Activated CD8-positive, alpha-beta memory T cell treated with anti-CD3 and anti-CD28 coated beads for 48 hours (primary cell): ENCODE measurements around the gene SLC26A5.
"Not testable (repeated sequence)": the region's sequence is repeated elsewhere in the genome, so short reads cannot be mapped to it uniquely, and the experiment has no call there.

Experiments used
- DNase-seq, 3 experiments: peaks; one replicate each; pipeline ENCODE4 v3.0.0-alpha.2; 2020; ENCODE audit warnings: low read depth in 2 of 3, low spot score in 2 of 3

SLC26A5 gene

DNA sequence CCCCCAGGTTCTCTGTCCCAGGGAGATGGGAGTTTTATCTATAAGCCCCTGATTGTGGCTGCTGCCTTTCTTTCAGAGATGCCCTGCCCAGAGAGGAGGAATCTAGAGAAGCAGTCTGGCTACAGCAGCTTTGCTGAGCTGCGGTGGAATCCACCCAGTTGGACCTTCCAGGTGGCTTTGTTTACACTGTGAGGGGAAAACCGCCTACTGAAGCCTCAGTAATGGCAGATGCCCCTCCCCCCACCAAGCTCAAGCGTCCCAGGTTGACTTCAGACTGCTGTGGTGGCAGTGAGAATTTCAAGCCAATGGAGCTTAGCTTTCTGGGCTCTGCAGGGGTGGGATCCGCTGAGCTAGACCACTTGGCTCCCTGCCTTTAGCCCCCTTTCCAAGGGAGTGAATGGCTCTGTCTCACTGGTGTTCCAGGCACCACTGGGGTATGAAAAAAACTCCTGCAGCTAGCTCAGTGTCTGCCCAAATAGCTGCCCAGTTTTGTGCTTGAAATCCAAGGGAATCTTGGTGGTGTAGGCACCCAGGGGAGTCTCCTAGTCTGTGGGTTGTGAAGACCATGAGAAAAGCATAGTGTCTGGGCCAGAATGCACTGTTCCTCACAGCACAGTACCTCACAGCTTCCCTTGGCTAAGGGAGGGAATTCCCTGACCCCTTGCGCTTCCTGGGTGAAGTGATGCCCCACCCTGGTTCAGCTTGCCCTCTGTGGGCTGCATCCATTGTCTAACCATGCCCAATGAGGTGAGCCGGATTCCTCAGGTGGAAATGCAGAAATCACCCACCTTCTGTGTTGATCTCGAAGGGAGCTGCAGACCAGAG lies 40.0 kb downstream of the SLC26A5 start:
- not testable (repeated sequence) for DNase-seq

DNA sequence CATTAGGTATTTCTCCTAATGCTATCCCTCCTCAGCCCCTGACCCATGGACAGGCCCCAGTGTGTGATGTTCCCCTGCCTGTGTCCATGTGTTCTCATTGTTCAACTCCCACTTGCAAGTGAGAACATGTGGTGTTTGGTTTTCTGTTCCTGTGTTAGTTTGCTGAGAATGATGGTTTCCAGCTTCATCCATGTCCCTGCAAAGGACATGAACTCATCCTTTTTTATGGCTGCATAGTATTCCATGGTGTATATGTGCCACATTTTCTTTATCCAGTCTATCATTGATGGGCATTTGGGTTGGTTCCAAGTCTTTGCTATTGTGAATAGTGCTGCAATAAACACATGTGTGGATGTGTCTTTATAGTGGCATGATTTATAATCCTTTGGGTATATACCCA lies 46.3 kb downstream of the SLC26A5 start:
- DNase-seq: not testable (repeated sequence)

DNA sequence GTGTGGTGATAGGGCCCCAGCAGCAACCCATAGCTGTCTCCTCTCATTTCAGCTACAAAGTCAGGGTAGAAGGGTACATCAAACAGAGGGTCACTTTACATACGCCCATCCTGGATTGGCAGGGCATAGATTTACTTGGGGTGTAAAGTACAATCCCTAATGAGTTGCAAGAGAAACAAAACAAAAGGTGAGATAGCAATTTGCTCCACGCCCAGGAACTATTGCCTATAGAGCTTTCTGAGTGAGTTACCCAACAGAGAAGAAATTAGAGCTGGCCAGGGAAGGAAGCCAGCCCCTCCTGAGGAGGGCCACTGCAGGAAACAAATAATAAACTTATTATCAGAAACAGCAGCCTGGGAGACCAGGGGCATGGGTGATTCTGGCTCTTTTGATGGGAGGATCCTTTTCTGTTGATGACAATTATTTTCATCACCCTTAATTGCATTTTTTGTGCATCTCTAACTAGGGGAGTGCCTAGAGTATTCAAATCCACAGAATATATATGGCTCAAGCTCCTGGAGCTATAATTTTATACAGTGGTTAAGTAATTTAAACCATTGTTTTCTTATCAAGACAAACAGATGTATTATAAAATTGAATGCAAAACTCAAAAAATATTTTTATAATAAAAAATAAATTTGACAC lies 47.4 kb downstream of the SLC26A5 start:
- no peak for DNase-seq

DNA sequence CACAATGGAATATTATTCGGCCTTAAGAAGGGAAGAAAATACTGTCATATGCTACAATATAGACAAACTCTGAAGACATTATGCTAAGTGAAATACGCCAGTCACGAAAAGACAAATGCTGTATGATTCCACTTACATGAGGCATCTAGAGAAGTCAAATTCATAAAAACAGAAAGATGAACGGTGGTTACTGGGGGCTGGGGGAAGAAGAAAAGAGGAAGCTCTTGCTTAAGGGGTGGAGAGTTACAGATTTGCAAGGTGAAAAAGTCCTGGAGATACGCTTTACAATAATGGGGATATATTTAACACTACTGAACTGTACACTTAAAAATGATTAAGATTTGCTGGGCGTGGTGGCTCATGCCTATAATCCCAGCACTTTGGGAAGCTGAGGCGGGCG lies 49.5 kb downstream of the SLC26A5 start:
- no peak for DNase-seq

DNA sequence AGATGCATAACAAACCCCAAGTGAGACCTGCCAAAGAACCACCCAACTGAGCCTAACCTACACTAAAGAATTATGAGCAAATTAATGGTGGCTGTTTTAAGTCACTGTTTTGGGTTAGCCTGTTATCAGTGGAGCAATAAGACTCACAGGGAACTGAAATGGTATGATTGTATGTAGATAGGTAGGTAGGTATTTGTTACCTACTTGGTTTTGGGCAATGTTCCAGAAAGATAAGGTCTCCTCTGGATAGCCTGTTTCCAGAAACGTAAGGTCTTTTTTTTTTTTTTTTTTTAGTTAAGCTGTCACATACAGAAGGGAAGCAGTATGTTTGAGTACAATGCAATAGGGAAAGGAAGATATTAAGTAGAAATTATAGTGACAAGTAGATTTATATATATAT lies 50.9 kb downstream of the SLC26A5 start:
- DNase-seq: no peak

DNA sequence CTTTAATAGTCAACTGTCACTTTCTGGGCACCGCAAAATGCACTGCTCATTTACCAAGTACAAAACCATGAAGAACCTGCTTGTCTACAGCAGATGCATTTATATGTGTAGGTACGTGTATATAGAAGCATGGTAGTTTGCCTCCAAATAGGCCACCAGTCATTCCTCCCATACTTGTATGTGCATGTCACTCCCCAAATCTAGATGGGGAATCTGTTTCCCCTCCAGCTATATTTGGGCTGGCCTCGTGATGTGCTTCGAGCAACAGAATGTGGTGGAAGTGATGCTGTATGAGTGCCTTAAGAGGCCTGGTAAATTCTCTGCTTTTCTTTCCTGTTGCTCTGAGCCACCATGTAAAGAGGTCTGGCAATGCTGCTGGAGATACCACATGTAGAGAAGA lies 51.4 kb downstream of the SLC26A5 start:
- DNase-seq: no peak

DNA sequence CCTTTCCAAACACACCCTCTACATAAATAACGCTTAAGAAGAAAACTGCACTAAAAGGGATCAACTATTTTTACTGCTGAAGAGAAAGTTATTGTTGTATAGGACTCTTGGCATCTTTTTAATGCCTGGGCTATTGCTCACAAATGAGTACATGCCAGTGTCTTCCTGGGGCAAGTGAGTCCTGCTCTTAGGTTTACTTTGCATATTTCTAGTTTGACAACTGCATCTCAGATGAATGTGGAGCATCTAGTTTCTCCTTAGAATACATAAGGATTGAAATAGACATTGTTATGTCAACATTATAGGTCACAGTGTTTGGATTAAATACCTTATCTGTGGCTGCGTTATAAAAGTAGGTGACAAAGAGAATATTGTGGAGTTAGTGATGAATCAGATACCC lies 54.0 kb downstream of the SLC26A5 start:
- DNase-seq: no peak

DNA sequence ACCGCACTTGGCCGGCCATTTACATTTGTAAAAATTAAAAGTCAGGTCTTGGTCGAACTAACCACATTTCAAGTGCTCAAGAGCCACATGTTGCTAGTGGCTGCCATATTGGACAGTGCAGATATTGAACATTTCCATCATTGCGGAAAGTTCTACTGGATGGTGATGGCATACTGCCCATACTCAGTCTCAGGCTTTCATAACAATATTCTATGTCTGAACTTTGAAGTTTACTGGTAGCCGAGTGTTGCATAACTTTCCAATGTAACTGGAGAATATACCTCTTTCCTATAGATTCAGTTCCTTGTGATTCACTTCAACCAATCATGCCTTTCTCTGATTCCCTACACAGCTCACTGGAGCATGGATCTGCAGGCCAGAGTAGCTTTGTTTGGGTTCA lies 54.9 kb downstream of the SLC26A5 start:
- DNase-seq: no peak

DNA sequence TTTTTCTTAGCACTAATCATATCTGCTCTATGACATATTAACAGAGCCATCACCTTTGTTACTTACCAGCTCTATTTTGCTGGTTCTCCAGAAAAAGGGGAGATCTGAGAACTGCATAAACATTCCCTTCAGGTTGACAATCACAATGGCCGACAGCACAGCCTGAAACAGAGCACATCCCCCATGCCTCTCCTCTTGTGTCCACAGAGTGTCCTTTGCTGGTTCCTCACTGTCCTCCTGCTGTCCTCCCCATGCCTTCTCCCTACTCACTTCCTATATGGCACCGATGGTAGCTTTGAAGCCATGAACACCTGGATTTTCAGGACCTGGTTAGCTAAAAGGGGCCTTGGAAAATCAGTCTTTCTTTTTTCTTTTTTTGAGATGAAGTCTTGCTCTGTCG lies 56.7 kb downstream of the SLC26A5 start:
- no peak for DNase-seq

DNA sequence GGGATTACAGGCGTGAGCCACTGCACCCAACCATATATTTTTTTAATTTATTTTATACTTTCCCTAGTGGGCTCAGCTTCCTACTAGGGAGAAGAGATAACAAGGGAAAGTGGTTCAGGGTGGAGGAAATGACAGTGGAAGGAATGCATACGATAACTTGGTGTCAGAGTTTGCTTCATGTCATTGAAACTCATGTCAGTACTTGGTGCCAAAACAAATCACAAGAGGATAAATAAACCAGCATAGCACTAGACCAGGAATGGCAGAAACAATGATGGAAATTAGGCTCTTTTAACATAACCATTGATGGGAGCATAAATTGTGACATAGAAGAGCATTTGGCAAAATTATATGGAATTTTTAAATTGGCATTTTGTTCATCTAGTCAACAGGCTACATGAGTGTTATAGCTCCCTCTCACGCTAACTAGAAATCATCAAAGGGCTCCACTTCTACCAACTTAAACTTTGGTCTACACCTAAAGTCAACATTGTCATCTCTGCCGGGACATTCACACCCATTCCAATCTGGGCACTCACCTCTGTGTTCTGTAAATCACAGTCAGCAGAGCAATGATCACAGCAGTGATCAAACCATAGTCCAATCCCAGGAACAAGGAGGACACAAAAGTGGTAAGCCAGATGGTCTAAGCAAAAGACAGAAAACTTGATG lies 57.4 kb downstream of the SLC26A5 start:
- DNase-seq: no peak

DNA sequence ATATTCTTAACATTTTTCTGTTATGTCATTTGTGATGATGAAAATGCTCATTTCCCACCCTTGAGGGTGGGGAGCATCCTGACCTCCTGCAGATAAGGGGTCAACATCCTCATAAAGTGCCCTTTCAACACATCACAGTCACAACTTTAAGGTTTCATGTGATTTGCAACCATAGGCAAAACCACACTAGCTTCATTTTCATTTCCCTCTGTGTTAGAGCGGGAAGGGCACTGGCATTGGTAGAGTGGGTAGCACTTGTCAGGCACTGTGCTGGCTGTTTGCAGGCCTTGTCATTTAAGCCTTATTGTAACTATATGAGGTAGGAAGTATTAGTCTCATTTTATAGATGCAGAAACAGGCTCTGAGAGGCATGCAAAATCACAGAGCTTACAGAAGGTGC lies 58.8 kb downstream of the SLC26A5 start:
- no peak for DNase-seq

DNA sequence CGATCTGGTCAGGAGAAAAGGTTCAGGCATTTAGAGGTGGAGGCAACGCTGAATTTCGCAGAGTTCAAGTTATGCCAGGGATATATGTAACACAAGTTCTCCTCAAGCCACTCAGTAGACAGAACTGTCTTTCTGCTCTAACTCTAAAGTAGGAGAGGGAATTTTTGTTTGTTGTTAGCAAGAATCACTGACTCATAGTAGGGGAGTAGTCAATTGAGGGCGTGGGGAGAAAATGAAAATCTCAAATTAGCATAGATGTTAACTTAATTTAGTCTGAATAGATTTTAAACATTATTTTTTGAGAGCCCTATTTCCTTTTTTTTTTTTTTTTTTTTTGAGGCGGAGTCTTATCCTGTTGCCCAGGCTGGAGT lies 64.0 kb downstream of the SLC26A5 start:
- DNase-seq: no peak

DNA sequence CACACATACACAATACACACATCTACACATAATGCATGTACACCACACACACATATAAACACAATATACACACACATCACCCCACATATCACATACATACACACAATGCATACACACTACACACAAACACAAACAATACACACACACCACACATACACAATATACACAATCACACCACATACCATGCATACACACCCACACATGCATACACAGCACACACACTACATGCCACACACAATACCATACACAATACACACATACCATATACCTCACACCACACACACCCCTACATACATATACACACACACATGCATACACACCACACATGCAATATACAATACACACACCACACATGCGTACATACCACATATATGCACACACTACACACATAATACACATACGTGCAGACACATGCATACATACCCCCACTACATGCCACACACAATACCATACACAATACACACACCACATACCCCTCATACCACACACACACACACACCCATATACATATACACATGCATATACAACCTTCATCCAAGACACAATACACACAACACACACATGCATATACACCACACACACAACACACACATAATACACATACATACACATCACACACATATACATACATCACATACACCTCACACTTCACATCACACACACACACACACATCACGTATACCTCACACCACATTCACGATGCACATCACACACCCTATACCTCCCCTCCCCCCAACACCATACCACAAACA lies 64.6 kb downstream of the SLC26A5 start:
- no peak for DNase-seq

DNA sequence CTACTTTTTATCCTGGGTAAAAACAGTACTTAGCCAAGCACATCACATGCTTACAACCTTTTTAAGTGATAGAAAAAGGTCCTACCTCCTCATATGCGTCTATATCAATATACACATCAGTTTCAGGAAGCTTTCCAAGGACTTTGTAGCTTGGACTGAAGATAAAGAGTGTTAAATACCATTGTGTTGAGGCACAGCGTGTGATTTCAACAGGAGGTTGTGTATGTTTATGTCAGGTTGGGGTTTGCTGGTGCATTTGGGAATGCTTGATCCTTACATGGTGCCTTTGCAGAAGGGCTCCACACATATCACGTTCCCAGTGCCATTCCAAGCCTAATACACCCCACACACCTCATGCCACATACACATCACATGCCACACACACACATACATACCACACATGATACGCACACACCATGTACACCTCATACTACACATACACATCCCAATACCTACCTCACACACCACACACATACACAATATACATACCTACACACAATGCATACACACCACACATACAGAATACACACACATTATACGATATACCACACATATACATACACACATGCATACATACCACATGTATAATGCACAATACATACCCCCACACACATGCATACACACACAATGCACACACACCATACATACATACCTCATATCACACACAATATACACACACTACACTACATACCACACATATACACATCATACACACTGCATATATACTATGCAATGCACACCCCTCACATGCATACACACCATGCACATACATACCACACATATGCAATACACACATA lies 65.4 kb downstream of the SLC26A5 start:
- DNase-seq: no peak

DNA sequence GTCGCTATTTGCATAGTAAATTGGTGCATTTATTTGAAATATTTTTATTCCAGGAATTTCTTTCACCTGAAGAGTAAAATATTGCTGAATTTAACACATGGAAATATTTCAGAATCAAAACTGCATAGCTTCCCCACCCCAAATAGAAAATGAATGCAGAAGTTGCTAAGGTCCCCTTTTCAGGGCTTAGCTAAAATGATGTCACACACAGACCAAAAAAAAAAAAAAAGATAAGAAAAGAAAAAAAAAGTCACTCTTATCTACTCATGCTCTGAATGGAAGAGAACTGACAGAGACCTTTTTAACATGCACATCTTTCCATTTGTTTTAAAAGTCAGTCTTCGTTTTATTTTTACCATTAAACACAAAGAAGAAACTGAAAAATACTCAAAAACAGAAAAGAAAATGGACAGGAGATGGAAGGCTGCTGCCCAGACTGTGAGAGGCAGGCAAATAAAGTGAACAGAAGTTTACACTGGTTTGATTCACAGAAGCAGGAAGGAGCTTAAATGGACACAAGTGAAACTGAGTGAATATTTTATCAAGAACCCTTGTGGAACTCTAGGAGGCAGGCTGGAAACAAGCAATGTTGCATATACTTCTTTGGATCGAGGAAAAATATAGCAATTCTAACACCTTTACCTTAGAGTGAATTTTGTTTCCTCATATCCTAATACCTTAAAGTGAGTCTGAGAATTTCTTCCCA lies 66.6 kb downstream of the SLC26A5 start:
- DNase-seq: no peak

DNA sequence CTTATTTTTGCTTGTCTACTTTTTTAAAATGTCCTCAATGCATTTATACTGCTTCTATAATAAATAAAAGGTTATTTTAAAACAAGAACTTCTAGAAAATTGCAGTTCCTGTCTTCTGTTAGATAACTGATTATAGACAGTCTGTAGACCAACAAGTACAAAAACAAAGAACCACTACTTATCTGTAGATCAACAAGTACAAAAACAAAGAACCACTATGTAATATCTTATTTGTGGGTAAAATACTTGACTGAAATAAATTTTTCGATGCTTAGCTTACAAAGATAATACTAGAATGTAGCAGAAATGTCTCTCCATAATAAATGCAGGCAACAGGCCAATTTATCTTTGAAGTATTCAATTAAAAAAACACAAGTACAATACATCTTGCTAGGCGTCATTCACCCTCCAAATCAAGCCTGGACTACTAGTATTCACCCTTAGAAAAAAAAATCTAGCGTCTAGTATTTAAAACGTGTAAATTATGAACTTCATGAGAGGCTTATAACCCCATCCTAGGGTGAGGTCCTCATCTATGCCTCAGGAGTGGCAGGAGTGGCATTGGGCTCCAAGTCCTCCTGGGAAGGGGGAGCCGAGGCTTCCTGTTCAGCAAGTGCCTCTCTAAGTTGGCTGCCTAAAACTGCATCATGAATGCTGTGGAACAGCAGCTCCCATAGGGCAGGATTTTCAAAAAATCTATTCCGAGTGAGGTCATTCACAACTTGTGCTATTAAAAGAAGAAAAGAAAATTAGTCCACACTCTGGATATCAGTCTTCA lies 72.0 kb downstream of the SLC26A5 start:
- DNase-seq: no peak

DNA sequence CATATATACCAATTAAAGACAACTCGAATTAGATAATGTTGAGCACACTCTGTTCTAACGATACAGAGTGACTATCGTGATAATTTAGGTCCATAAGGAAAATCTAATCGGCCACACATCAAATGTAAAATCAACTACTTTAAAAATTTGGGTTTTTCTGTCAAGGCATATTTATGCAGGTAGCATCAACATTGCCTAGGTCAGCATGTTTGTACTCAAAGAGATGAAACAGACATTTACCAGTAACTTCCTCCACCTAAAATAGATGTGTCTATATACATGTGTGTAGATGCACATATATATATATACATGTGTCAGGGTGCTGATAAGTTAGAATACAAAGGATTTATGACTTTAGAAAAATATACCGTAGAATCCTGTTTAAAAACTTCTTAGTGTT lies 76.6 kb downstream of the SLC26A5 start:
- DNase-seq: no peak

DNA sequence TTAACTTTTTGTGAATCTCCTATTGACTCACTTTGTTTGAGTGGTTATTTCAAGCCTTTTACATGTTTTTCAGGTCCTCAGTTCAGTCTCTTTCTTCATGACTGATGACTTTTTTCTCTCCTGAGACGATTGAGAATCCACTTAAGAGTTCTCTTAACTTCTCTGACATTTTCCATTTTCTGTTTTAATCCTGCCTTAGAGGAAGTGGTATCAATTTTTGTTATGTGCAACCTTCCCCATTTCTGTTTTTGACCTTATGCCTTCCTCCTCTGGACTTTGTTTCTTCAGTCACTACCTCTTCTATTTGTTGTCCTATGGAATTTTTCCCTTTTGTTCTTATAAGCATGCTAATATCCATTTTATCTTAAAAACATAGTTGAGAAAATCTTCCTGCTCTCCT lies 96.2 kb downstream of the SLC26A5 start:
- DNase-seq: no peak

DNA sequence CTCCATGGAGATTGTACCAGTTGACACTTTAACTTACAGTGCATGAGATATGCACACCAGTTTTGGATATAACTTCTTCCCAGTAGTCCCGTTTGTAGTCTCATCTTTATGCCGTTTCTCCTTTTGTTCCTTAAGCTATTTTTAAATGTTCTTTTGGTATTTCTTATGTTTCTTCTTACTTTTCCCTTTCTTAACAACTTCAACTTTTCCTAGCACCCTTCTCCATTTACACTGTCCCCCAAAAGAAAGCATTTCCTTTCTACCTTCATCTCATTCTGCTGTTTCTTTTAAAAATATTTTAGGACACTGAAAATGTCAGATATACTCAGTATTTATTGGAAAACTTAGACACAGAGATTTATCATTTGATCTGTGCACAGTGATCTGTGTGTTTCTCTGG lies 97.0 kb downstream of the SLC26A5 start:
- no peak for DNase-seq
